Measurements from ENCODE around the gene NPDC1. TPM values are rescaled to one million over a fixed set of nuclear protein-coding genes. Genes with fewer than 3 reads are reported as not detected.
"Not testable (repeated sequence)": the region's sequence is repeated elsewhere in the genome, so short reads cannot be mapped to it uniquely, and the experiment has no call there.

The NPDC1 gene
- total RNA-seq, 1 experiment from 2014 or later = 44.1 TPM

GRCh38 chr9:137064027-137064879, 18.3 kb upstream of the NPDC1 start:
- Mint-ChIP-seq H3K4me3 (ENCODE audit: unreplicated experiment) (no peak overlapping the region), H3K36me3 (ENCODE audit: insufficient read depth, unreplicated experiment) (peaks cover 24% of the 10 kb centered on the region), H3K27ac (ENCODE audit: unreplicated experiment) (no peak overlapping the region), H3K27me3 (ENCODE audit: insufficient read depth, unreplicated experiment) (no peaks in the 10 kb centered on the region), H3K9me3 (ENCODE audit: unreplicated experiment) (no peaks in the 10 kb centered on the region), H3K4me1 (ENCODE audit: low read depth, unreplicated experiment) (peaks cover 10% of the 10 kb centered on the region)
- BruUV-seq (replicated peaks) = no TSS peak
- H3K4me1 ChIP-seq = peaks cover 15% of the 10 kb centered on the region
- intact Hi-C loops (cut with micrococcal nuclease; ENCODE audit: unreplicated experiment) = no loop called here
- POLR2A ChIA-PET = interaction anchor here (0.5 to 0.6 kb wide), 2 partner anchors 56 to 339 kb away, joined by 7 to 10 read pairs; no protein-coding TSS in a partner anchor
- H3K36me3 ChIP-seq (ENCODE audit: control insufficient read depth, insufficient read depth, low read length) = 0 out of 2 replicates have a peak, but pooled peaks cover 2% of the 10 kb centered on the region
- no peaks in the 10 kb centered on the region for H3K9me3 ChIP-seq
- DNase-seq = peak in 1 of 2 experiments; percentile 72
- no peaks in the 10 kb centered on the region for H3K27me3 ChIP-seq (replicated peaks; ENCODE audit: control insufficient read depth, insufficient read depth, low read length)
- CTCF ChIA-PET = interaction anchor here (0.5 to 2.1 kb wide), 14 partner anchors 9 to 222 kb away, joined by 3 to 31 read pairs (median 5); partner anchors contain the start of genes AJM1, ANAPC2, ENTPD2 and MAN1B1
- H3K4me3 ChIP-seq (ENCODE audit: low read depth, low read length) = no peak overlapping the region
- peak; percentile 90 to 94 for TF ChIP-seq CTCF (IDR thresholded peaks at IDR 0.05; ENCODE audit: insufficient read depth in 1 of 2, low read depth in 1 of 2, low read length in 1 of 2, severe bottlenecking in 1 of 2, unreplicated experiment in 1 of 2)

- intact Hi-C loops (cut with micrococcal nuclease; ENCODE audit: unreplicated experiment) = no loop called here
- Histone ChIP-seq H3K4me1 (peaks cover 7% of the 10 kb centered on the region), H3K36me3 (ENCODE audit: control insufficient read depth, insufficient read depth, low read length) (0 out of 2 replicates have a peak, but pooled peaks cover 2% of the 10 kb centered on the region), H3K27me3 (replicated peaks; ENCODE audit: control insufficient read depth, insufficient read depth, low read length) (no peaks in the 10 kb centered on the region), H3K9me3 (no peaks in the 10 kb centered on the region), H3K4me3 (ENCODE audit: low read depth, low read length) (no peak overlapping the region)
- DNase-seq = no peak
- Mint-ChIP-seq H3K9me3 (ENCODE audit: unreplicated experiment) (no peaks in the 10 kb centered on the region), H3K4me3 (ENCODE audit: unreplicated experiment) (no peak overlapping the region), H3K4me1 (ENCODE audit: low read depth, unreplicated experiment) (peaks cover 8% of the 10 kb centered on the region), H3K36me3 (ENCODE audit: insufficient read depth, unreplicated experiment) (peaks cover 23% of the 10 kb centered on the region), H3K27me3 (ENCODE audit: insufficient read depth, unreplicated experiment) (no peaks in the 10 kb centered on the region), H3K27ac (ENCODE audit: unreplicated experiment) (no peak overlapping the region)
- CTCF ChIA-PET = interaction anchor here (0.6 to 2.1 kb wide), 12 partner anchors 8 to 221 kb away, joined by 3 to 31 read pairs (median 4); partner anchors contain the start of genes AJM1, ANAPC2, ENTPD2 and MAN1B1
- POLR2A ChIA-PET = interaction anchor here (0.6 kb wide), 1 partner anchor 57 kb away, joined by 7 read pairs; no protein-coding TSS in a partner anchor
- no peak for TF ChIP-seq CTCF (IDR thresholded peaks at IDR 0.05; ENCODE audit: insufficient read depth in 1 of 2, low read depth in 1 of 2, low read length in 1 of 2, severe bottlenecking in 1 of 2, unreplicated experiment in 1 of 2)
- BruUV-seq (replicated peaks) = no TSS peak
Observed at GRCh38 chr9:137063311-137064026, 17.5 kb upstream of the NPDC1 start.

GRCh38 chr9:137062798-137063197, 16.8 kb upstream of the NPDC1 start:
- H3K9me3 ChIP-seq; intact Hi-C loops (cut with micrococcal nuclease; ENCODE audit: unreplicated experiment); H3K4me1 Mint-ChIP-seq (ENCODE audit: low read depth, unreplicated experiment); DNase-seq; H3K4me3 Mint-ChIP-seq (ENCODE audit: unreplicated experiment); H3K9me3 Mint-ChIP-seq (ENCODE audit: unreplicated experiment); H3K4me1 ChIP-seq; H3K4me3 ChIP-seq (ENCODE audit: low read depth, low read length); H3K27ac Mint-ChIP-seq (ENCODE audit: unreplicated experiment); H3K36me3 ChIP-seq (ENCODE audit: control insufficient read depth, insufficient read depth, low read length); H3K27me3 Mint-ChIP-seq (ENCODE audit: insufficient read depth, unreplicated experiment); BruUV-seq (replicated peaks); POLR2A ChIA-PET; H3K27me3 ChIP-seq (replicated peaks; ENCODE audit: control insufficient read depth, insufficient read depth, low read length): not testable (repeated sequence)
- CTCF ChIA-PET = interaction anchor here (2.1 kb wide), 1 partner anchor 16 kb away, joined by 31 read pairs; the partner anchor contains the start of gene NPDC1
- H3K36me3 Mint-ChIP-seq (ENCODE audit: insufficient read depth, unreplicated experiment) = peaks cover 17% of the 10 kb centered on the region

Measured in Caco-2 (cell line).